ENCODE data around the gene CEACAM4. TPM values are rescaled to one million over a fixed set of nuclear protein-coding genes. Genes with fewer than 3 reads are reported as not detected.

The CEACAM4 gene
- total RNA-seq, 1 donor from 2014 or later, result 6.0 TPM

DNA sequence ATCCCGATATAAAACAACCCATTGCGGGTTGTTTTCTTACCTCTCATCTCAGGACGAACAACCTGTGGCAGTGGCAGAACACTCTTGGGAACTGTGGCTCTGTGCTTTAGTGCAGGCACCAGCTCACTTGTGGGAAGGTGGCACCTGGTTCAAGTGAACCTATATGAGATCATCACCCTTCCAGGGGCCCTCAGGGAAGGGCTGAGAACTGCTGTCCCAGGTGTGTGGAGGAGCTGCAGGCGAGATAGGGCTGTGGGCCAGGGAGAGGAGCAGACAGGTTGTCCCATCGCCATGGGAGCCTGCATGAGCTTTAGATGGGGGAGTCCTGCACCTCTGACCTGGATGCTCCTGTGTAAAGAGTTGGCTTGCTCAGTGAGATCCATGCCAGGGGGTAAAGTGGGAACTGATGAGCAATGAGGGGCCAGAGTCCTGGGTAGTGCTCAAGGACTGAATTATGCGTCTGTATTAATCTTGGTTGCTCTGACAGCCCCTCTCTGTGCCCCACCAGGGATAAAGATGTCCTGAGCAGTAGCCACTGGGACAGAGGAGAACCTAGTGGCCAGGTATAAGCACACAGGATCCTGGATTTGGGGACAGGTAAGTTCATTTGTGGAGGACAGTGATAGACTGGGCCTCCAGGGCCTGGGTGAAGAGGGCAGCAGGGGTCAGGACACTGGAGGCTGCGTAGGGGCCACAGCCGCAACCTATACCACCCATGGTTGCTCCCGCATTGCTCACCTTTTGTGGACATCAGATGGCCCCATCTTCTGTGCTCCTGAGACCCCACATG is 8.7 kb downstream of the CEACAM4 start:
- no peak for DNase-seq (ENCODE audit: low spot score)

DNA sequence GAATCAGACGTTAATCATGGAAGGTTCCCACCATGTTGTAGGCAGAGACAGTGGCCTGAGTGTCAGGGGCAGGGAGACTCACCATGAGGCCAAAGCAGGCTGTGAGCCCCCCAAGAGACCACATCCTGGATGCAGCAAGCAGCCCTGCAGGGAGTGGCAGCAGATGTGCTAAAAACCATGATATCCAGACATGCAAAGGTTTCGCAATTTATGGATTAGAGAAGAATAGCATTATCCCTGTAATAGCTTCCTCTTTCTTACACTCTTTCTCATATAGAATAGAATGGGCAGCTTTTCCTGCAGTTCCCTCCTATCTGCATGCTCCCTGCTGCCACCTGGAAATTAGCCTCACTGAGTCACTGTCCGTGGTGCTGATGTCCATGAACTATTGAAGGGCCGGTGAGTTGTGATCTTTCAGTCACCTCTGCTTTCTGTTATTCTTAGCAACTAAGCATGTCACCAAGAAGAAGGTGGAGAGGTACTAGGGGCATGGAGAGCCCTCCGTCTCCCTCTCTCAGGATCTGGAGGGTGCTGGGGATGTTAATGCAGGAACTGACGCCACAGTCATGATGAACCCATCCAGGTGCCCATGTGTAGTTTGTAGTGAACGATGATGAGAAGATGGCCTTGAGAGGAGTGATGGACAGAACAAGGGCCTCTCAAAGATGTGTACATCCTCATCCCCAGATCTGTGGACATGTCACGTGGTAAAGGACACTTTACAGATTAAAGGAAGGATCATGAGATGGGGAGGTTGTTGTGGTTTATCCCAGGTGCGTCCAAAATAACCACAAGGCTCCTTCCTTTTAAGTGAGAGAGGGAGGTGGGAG is 9.9 kb downstream of the CEACAM4 start:
- DNase-seq (ENCODE audit: low spot score), result no peak

DNA sequence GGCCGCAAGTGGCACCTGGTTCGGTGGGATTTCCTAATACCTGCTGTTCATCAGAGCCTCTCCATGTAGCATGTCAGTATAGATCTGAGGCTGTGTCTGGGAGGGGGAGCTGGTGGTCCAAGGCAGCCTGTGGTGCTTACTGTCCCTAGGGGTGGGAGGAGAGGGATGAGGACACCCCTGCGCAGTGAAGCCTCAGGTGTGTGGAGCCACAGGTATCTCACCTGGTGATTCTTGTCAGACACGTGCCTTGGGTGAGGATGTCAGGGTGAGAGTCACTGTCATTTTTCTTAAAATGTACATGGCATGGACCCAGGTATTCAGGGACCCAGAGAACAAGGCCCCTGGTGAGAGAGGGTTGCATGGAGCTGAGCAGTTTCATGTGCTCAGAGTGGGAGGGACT is 11.7 kb downstream of the CEACAM4 start:
- no peak for DNase-seq (ENCODE audit: low spot score)

DNA sequence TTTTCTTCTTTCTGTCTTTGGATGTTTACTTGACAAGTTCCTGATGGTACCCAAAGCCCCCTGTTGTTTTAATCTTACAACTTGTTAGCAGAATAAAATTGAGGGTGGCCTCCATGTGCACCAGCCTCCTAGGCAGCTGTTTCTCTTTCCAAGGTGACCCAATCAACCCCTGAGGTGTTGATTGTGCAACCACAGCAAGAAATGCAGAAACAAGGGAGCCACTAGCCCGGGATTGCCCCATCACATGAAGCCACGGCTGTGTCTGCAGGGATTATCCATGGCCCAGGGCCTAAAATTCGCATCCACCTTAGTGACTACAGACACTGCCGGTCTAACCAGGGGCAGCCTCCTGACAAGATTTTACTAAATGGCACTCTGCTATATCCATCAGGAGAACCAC is 14.4 kb downstream of the CEACAM4 start:
- DNase-seq (ENCODE audit: low spot score), result no peak

DNA sequence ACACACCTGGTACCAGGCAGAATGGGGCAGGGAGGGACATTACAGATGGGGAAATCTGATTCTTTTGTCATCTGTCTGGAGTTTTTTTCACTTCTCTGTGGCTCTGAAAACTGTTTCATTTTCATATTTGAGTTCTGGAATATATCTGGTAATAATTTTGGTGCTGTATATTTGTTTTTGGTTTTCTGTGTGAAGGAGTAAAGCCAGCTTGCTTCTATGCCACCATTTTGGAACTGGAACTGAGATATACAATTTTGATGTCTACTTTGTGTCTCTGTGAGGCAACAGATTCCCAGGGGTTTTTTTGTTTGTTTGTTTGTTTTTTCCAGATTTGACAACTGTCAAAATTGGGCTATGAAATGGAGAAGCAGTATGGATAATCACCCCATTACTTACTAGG is 16.1 kb downstream of the CEACAM4 start:
- DNase-seq (ENCODE audit: low spot score), result no peak

DNA sequence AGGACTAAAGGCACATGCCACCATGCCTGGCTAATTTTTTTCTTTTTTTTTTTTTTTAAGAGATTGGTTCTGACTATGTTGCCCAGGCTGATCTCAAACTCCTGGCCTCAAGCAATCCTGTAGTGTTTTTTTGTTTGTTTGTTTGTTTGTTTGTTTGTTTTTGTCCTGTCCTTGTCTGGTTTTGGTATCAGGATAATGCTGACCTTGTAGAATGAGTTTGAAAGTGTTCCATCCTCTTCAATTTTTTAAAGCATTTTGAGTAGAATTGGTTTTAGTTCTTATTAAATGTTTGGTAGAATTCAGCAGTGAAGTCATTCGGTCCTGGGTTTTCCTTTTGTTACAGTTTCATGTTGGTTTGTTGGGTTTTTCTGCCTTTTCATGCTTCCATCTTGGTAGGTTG is 19.2 kb downstream of the CEACAM4 start:
- DNase-seq (ENCODE audit: low spot score), result no peak

DNA sequence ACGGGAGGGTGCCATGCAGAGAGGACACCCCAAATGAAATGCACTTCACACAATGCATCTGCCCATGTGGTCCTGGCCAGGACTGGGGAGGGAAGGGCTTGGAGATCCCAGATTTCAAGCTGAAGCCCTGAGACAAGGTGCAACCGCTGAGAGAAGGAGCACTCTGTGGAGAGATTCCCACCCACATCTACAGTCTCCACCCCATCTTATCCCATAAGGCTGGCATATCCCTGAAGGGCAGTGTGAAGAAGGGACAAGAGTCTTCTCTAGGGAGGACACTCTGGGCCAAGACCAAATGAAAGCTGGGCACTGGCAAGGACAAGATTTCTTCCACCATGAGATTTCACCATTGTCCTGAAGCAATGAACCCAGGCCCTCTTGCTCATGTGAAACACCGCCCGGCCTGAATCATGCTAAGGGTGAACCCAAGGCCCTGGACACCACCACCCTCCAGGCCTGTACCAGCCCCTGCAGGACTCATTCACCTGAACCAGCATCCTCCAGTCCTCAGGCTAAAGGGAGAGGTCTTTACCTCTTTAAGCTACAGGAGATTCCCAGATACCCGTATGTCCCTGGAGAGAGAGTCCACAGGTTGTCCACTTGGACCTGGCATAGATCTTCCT is 20.5 kb downstream of the CEACAM4 start:
- no peak for DNase-seq (ENCODE audit: low spot score)

DNA sequence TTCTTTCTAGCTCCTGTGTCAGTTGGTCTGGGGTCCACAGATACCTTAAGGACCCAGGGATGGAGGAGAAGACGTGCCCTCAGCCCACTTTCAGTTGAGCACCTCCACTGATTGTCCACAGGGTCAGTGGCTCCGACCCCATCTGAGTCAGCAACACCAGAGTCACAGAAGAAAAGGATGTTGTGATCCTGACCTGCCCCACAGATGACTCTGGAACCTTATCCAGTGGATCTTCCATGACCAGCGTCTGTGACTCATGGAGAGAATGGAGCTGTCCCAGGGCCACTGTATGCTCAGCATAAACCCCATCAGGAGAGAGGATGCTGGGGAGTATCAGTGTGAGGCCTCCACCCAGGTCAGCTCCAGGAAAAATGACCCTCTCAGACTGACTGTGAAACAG is 22.0 kb downstream of the CEACAM4 start:
- no peak for DNase-seq (ENCODE audit: low spot score)

DNA sequence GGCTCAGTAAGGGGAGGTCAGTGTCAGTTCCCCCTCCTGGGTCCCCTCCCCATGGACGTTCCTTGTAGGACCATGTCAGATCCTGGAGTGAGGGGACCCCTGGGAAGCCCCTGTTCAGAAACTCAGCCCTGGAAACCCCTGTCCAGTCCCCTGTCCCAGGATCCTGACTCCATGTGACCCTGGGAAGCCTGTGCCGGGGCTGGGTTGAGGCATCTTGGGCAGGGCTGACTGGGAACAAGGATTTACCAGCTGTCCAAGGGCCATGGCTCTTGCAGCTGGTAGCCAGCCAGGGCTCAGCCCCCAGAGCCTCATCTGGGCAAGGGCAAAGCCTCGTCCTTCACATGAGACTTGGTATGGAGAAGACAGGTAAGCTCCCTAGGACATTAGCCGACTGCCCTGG is 25.1 kb downstream of the CEACAM4 start:
- DNase-seq (ENCODE audit: low spot score), result no peak

DNA sequence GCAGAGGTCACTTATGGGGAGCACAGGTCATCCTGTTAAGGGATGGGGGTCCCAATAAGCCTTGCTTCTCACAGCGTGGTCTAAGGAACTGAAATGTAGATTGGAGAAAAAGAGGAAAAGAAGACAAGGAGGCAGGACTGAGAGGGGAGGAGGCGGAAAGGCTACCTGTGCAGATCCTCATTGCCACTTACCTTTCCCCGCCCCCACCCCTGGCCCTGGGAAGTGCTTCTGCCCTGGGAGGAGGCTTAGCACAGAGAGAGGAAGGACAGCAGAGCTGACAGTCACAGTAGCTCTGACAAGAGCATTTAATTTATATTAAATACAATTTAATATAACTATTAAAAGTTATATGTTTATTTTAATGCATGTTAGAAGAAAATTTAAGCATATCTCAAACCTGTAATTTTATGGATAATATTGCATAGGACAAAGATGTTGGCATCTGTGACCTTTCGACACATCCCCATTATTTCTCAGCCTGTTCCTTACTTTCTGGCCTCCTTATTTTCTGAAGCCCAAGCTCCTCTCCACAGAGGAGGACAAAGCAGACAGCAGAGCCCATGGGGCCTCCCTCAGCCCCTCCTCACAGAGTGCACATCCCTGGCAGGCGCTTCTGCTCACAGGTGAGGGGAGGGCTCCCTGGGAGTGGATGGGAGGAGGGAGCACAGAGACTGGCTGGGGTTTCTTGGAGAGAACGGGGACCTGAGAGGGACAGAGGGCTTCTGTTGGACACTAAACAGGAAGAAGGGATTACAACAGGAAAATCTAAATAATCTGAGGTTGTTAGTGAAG is 27.5 kb downstream of the CEACAM4 start:
- DNase-seq (ENCODE audit: low spot score), result no peak

DNA sequence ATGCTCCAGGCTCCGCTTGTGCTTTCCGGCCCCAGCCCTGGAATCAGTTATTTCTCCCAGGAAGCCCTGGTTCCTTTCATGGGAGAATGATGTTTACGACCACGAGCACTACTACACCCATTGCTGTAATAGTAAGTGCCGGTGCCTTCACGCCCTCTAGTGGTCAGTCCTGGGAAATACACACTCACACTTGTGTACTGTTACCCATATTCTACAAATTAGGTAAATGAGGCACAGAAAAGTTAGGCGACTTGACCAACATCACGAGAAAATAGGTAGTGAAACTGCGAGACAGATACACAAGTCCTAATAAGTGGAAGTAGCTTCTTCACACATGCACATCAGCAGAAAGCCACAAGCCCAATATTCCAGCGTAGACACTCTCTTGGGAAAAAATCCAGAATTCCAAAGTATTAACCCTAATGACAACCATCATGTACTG is 29.3 kb downstream of the CEACAM4 start:
- no peak for DNase-seq (ENCODE audit: low spot score)

DNA sequence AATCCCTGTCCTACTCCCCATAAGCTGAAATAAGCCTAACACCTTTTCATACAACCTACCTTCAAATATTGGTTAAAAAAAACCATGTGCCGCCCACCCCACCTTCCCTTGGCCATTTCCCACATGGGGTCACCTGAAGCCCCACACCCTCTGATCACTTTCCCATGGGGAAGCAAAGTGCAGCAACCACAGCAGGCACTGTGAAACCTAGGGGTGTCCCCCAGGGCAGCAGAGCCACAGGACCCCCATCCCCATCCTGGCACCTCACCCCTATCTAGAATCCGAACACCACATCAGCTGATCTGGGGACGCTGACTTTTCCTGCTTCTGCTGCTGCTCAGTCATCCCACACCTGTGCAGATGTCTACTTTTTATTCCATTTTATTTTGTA is 31.0 kb downstream of the CEACAM4 start:
- no peak for DNase-seq (ENCODE audit: low spot score)

DNA sequence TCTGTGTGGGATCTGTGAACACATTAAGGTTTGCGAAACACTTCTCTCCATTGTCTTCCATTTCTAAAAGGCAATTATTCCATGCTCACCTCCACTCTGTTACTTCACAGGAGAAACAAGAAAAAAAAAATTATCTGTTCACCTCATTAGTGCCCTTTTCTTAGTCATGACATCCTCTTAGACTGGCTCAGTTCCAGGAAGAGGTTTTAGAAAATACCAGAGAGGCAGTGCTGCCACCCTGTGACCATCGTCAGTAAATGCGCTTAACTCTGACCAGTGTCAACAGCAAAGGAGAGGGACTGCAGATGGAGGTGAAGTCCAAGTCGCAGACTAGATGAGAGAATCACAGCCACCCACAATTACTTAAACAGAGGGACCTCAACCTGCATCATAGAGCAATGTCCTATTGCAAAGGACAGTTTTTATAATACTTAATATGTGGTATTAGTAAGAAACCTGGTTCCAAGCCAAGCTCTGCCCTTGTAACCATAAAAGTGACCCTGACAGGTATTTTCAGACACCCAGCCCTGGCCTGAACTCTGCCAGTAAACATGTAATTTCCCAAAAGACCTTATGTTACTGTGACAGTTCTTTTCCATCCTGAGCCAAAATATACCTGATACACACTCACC is 31.5 kb downstream of the CEACAM4 start:
- DNase-seq (ENCODE audit: low spot score), result no peak

DNA sequence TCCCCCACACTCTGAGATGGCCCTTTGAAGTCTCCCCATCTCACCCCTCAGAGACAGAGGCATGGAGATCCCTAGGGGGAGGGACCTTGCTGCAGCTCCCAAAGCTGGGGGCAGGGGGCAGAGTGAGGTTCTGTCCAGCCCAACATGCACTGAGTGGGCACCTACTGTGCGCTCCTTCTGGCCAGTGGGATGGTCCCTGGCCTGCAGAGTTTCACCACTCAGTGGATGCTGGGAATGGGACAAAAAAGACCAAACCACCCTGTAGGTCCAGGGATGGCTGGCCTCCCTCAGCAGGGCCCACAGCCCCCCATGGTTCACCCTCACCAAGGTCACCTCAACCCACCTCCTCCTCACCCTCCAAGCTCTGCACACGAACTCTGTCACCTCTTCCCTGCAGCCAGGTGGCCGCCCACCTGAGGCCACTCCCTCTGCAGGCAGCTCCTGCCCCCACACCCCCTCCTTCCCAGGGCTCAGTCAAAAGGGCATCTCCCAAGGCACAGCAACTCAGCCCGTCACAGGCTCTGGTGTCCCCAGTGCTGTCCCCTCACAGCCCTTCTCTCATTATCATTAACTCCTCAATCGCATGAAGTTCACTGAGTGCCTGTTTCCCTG is 34.8 kb downstream of the CEACAM4 start:
- no peak for DNase-seq (ENCODE audit: low spot score)

DNA sequence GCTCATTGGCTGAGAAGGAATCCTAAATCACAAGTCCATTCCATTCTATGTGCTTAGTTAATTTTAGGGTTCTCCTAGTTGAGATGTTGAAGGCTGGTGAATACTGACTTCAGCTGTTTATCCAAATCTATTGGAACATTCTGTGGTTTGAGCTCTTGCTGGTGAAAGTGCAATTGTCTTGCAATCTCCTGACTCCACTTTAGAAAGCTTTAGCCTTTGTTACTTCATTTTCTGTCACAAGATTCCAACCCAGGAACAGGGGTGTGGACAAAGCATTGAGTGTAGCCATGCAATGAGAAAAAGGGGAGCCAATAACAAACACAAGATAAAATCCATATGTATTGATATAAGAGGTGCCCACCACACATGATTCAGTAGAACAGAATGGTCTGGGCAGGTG is 35.9 kb downstream of the CEACAM4 start:
- DNase-seq (ENCODE audit: low spot score), result no peak

DNA sequence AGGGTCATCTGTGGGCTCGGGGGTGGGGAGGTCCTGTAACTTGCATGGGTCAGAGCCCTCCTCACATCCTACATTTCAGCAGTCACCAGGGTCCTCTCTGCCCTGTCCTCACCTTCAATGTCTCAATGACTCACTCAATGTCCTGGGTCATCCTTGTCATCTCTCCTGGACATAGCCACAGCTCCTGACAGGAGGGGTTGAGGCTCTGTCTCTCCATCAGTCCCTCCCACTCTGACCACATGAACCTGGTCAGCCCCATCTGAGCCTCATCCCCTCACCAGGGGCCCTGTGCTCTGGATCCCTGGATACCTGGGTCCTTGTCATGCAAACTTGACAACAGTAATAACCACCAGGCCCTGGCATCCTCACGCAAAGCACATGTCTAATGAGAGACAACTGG is 37.5 kb downstream of the CEACAM4 start:
- no peak for DNase-seq (ENCODE audit: low spot score)

DNA sequence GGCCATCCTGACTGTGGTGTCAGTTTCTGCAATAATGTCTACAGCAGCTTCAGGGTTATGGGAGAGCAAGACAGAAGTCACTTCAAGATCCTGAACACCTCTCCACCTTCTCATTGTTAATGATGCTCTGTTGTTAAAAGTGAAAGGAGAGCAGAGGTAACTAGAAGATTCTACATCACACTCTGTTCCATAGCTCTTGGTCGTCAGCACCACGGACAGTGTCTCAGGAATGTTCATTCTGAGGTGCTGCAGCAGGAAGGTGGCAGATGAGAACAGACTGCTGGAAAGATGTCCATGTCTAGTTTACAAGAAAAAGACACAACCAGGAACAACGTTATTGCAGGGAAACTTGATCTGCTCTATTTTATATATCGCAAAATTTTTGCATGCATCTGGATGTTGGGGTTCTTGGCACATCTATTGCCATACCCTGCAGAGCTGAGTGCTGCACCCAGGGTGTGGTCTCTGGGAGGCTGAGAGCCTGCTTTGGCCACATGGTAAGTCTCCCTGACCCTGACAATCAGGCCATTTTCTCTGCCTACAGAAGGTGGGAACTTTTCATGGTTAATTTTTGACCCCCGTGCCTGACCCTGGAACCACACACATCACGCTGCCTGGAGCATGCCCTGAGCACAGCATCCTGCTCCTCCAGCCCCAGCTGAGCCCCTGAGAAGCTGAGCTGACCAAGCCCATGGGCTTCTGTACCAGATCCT is 38.2 kb downstream of the CEACAM4 start:
- no peak for DNase-seq (ENCODE audit: low spot score)

DNA sequence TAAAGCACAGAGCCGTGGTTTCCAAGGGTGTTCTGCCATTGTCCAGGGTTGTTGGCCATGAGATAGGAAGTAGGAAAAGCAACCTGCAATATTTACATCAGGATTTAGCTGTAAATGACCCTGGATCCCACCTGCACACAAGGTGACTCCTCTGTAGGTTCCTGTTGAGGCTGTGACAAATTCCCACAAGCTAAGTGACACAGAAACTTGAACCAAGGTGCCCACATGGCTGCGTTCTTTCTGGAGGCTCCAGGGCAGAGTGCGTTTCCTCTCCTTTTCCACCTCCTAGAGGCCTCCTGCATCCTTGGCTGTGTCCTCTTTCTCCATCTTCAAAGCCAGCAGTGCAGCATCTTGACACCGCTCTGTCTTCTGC is 39.0 kb downstream of the CEACAM4 start:
- DNase-seq (ENCODE audit: low spot score), result no peak

DNA sequence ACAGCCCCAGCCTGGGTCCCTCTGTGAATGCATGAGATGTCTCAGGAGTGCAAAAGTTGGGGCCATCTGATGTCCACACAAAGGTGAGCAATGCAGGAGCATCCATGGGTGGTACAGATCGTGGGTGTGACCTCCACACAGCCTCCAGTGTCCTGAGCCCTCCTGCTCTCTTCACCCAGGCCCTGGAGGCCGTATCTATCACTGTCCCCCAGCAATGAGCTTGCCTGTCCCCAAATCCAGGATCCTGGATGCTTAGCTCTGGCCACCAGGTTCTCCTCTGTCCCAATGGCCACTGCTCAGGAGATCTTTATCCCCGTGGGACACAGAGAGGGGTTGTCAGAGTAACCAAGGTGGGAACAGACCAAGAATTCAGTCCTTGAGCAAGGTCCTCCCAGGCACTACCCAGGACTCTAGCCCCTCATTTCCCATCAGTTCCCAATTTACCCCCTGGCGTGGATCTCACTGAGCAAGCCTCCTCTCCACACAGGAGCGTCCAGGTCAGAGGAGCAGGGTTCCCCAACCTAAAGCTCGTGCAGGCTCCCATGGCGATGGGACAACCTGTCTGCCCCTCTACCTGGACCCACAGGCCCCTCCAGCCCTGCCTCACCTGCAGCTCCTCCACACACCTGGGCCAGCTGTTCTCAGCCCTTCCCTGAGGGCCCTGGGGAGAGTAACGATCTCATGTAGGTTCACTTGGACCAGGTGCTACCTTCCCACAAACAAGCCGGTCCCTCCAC is 39.6 kb downstream of the CEACAM4 start:
- no peak for DNase-seq (ENCODE audit: low spot score)

Measured in mesenteric fat pad (tissue), 1 donor.